Activated B cell treated with CpG ODN at 0.5 μM for 24 hours (primary cell): ENCODE results near the gene PPM1J. TPM values are rescaled to one million over a fixed set of nuclear protein-coding genes. Genes with fewer than 3 reads are reported as not detected.

Source experiments
- ATAC-seq: fragments of 200-7000 bp; cut with Tn5 transposase; one replicate; pipeline ENCODE4 v1.10.0; 2021; ENCODE audit warnings: low read depth, mild to moderate bottlenecking, moderate library complexity
- CTCF ChIA-PET: fragments of 350-600 bp; sonication (Branson Sonifier 250); formaldehyde crosslinking; loops from one replicate; lab custom pipeline; 2021; ENCODE audit warnings: antibody characterized with exemption; lab: Charles Lee
- POLR2A ChIA-PET: fragments of 350-600 bp; sonication (Branson Sonifier 250); formaldehyde crosslinking; loops from one replicate; lab custom pipeline; 2021; ENCODE audit warnings: antibody characterized with exemption; lab: Charles Lee
- DNase-seq: peaks from one replicate; pipeline ENCODE4 v3.0.0; 2022
- H3K27ac Mint-ChIP-seq: one replicate; pipeline ENCODE4 v1.8.0; 2020; ENCODE audit warnings: mixed read lengths
- H3K27me3 Mint-ChIP-seq: one replicate; pipeline ENCODE4 v1.8.0; 2021; ENCODE audit warnings: mixed read lengths
- H3K36me3 Mint-ChIP-seq: one replicate; pipeline ENCODE4 v1.8.0; 2021; ENCODE audit warnings: low read depth, mixed read lengths
- H3K4me1 Mint-ChIP-seq: one replicate; pipeline ENCODE4 v1.8.0; 2021; ENCODE audit warnings: mixed read lengths
- H3K4me3 Mint-ChIP-seq: one replicate; pipeline ENCODE4 v1.8.0; 2020; ENCODE audit warnings: mild to moderate bottlenecking, mixed read lengths
- H3K9me3 Mint-ChIP-seq: one replicate; pipeline ENCODE4 v1.8.0; 2020; ENCODE audit warnings: mixed read lengths
- CTCF ChIP-seq: fragments of 200-600 bp; IDR thresholded peaks from one replicate; pipeline ENCODE4 v1.8.0; 2022; ENCODE audit warnings: antibody characterized with exemption, mild to moderate bottlenecking
- intact Hi-C: fragments of 100-400 bp; cut with micrococcal nuclease; formaldehyde crosslinking; loops from one replicate; pipeline ENCODE4 v1.15.1; 2024
- total RNA-seq: library from RNA; stranded (reverse); gene quantifications from 2 replicates; pipeline ENCODE4 v1.2.3, GENCODE V29; 2022

Gene PPM1J
- total RNA-seq, 1 donor from 2014 or later, result 0.75 TPM

- H3K27ac Mint-ChIP-seq, result no peak overlapping the region
- ChIA-PET POLR2A (no interaction called here), CTCF (no interaction called here)
- H3K27me3 Mint-ChIP-seq, result peaks cover 43% of the 10 kb centered on the region
- no peak for DNase-seq
- TF ChIP-seq CTCF, result no peak
- H3K4me1 Mint-ChIP-seq, result no peaks in the 10 kb centered on the region
- H3K36me3 Mint-ChIP-seq, result peaks cover 2% of the 10 kb centered on the region
- ATAC-seq, result no peak
- H3K9me3 Mint-ChIP-seq, result peaks cover 7% of the 10 kb centered on the region
- intact Hi-C loops, result no loop called here
- no peak overlapping the region for H3K4me3 Mint-ChIP-seq
Measured at GRCh38 chr1:112754116-112754628, 39.0 kb upstream of the PPM1J start.

GRCh38 chr1:112748396-112748795 lies 33.3 kb upstream of the PPM1J start:
- no peak for ATAC-seq
- H3K27ac Mint-ChIP-seq, result no peak overlapping the region
- H3K27me3 Mint-ChIP-seq, result peaks cover 45% of the 10 kb centered on the region
- peaks cover 5% of the 10 kb centered on the region for H3K4me1 Mint-ChIP-seq
- no peak for TF ChIP-seq CTCF
- H3K9me3 Mint-ChIP-seq, result peaks cover 2% of the 10 kb centered on the region
- POLR2A ChIA-PET, result no interaction called here
- DNase-seq, result no peak
- CTCF ChIA-PET, result no interaction called here
- no peaks in the 10 kb centered on the region for H3K36me3 Mint-ChIP-seq
- H3K4me3 Mint-ChIP-seq, result no peak overlapping the region
- intact Hi-C loops, result no loop called here

- no peaks in the 10 kb centered on the region for H3K9me3 Mint-ChIP-seq
- ChIA-PET CTCF (no interaction called here), POLR2A (no interaction called here)
- H3K4me1 Mint-ChIP-seq, result peaks cover 7% of the 10 kb centered on the region
- no peak for TF ChIP-seq CTCF
- intact Hi-C loops, result no loop called here
- peaks cover 63% of the 10 kb centered on the region for H3K27me3 Mint-ChIP-seq
- H3K4me3 Mint-ChIP-seq, result peak overlapping the region; percentile 24
- H3K27ac Mint-ChIP-seq, result no peak overlapping the region
- DNase-seq (no peak), ATAC-seq (no peak)
- no peaks in the 10 kb centered on the region for H3K36me3 Mint-ChIP-seq
Measured at GRCh38 chr1:112744009-112744578, 29.0 kb upstream of the PPM1J start.

- no peaks in the 10 kb centered on the region for H3K9me3 Mint-ChIP-seq
- DNase-seq (no peak), ATAC-seq (no peak)
- H3K4me1 Mint-ChIP-seq, result peaks cover 7% of the 10 kb centered on the region
- ChIA-PET CTCF (no interaction called here), POLR2A (no interaction called here)
- no peak for TF ChIP-seq CTCF
- H3K36me3 Mint-ChIP-seq, result no peaks in the 10 kb centered on the region
- H3K27me3 Mint-ChIP-seq, result peaks cover 66% of the 10 kb centered on the region
- no peak overlapping the region for H3K4me3 Mint-ChIP-seq
- intact Hi-C loops, result no loop called here
- H3K27ac Mint-ChIP-seq, result no peak overlapping the region
Measured at GRCh38 chr1:112743174-112744008, 28.3 kb upstream of the PPM1J start.

GRCh38 chr1:112737573-112737972 lies 22.4 kb upstream of the PPM1J start:
- POLR2A ChIA-PET, result no interaction called here
- ATAC-seq, result no peak

More at GRCh38 chr1:112737573-112737972, 22.4 kb upstream of the PPM1J start:
- no peak for TF ChIP-seq CTCF
- H3K4me1 Mint-ChIP-seq, result peaks cover 6% of the 10 kb centered on the region
- peaks cover 39% of the 10 kb centered on the region for H3K27me3 Mint-ChIP-seq
- no peak for DNase-seq
- H3K4me3 Mint-ChIP-seq, result no peak overlapping the region
- H3K27ac Mint-ChIP-seq, result no peak overlapping the region
- H3K9me3 Mint-ChIP-seq, result no peaks in the 10 kb centered on the region
- no peaks in the 10 kb centered on the region for H3K36me3 Mint-ChIP-seq
- intact Hi-C loops, result no loop called here
- CTCF ChIA-PET, result no interaction called here
